Epidermal melanocyte (primary cell): ENCODE data around the gene SMARCA2.

Source experiments
- DNase-seq: peaks from one replicate; pipeline ENCODE4 v3.0.0; 2011; ENCODE audit warnings: low spot score; ENCODE audit not compliant: insufficient read length

The SMARCA2 gene

GRCh38 chr9:2209400-2209799 is 194.3 kb downstream of the SMARCA2 start:
- no peak for DNase-seq

GRCh38 chr9:2210201-2210600 is 195.1 kb downstream of the SMARCA2 start:
- no peak for DNase-seq

- DNase-seq = no peak
These were observed 198.8 kb downstream of the SMARCA2 start for GRCh38 chr9:2213830-2214468.

- DNase-seq = no peak
These were observed 199.6 kb downstream of the SMARCA2 start for GRCh38 chr9:2214707-2215106.

GRCh38 chr9:2215921-2216441 is 200.8 kb downstream of the SMARCA2 start:
- no peak for DNase-seq

GRCh38 chr9:2216591-2216990 is 201.4 kb downstream of the SMARCA2 start:
- DNase-seq = no peak

GRCh38 chr9:2217540-2217939 is 202.4 kb downstream of the SMARCA2 start:
- DNase-seq = no peak

- DNase-seq = no peak
These were observed 204.9 kb downstream of the SMARCA2 start for GRCh38 chr9:2220036-2220435.

GRCh38 chr9:2227144-2227867 is 212.2 kb downstream of the SMARCA2 start:
- DNase-seq = no peak

- DNase-seq = no peak
These were observed 213.0 kb downstream of the SMARCA2 start for GRCh38 chr9:2228132-2228531.

- DNase-seq = no peak
These were observed 213.5 kb downstream of the SMARCA2 start for GRCh38 chr9:2228641-2229040.

- no peak for DNase-seq
These were observed 214.1 kb downstream of the SMARCA2 start for GRCh38 chr9:2229109-2229721.

GRCh38 chr9:2230362-2230761 is 215.2 kb downstream of the SMARCA2 start:
- DNase-seq = no peak

- DNase-seq = no peak
These were observed 216.0 kb downstream of the SMARCA2 start for GRCh38 chr9:2231101-2231500.

GRCh38 chr9:2231829-2232228 is 216.7 kb downstream of the SMARCA2 start:
- no peak for DNase-seq

GRCh38 chr9:2233274-2233673 is 218.1 kb downstream of the SMARCA2 start:
- no peak for DNase-seq

- no peak for DNase-seq
These were observed 219.3 kb downstream of the SMARCA2 start for GRCh38 chr9:2234371-2234893.

- DNase-seq = no peak
These were observed 220.5 kb downstream of the SMARCA2 start for GRCh38 chr9:2235623-2236022.

GRCh38 chr9:2236850-2237249 is 221.7 kb downstream of the SMARCA2 start:
- no peak for DNase-seq

- no peak for DNase-seq
These were observed 226.3 kb downstream of the SMARCA2 start for GRCh38 chr9:2241461-2241835.

- DNase-seq = no peak
These were observed 226.9 kb downstream of the SMARCA2 start for GRCh38 chr9:2241836-2242741.
